Measurements from ENCODE around the gene TPK1. TPM values are rescaled to one million over a fixed set of nuclear protein-coding genes. Genes with fewer than 3 reads are reported as not detected.

The TPK1 gene
- total and polyA plus RNA-seq, 2 of the 8 experiments (the other 6 are each of a cell fraction or from before 2014, with no cell fraction given), result 1.9 to 2.7 TPM

DNA sequence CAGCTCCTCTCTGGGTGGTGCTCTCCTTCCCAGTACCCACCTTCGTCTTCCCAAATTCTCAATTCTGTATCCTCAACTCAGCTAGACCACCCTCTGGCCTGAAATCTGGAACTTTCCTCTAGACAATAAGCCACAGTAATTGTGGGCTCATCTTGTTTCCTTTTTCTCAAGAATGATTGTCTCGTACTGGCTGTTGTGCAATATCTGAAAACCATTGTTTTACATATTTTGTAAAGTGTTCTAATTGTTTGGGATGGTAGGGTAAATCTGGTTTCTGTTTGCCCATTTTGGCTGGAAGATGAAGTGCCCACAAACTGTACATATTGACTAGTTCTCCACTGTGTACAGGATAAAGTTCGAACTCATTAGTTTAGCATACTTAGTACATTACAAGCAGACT, 421.0 kb downstream of the TPK1 start:
- Histone ChIP-seq H4K8ac (ENCODE audit: extremely low read depth, insufficient read depth, low read length) (no peak overlapping the region), H3K4me1 (replicated peaks in 1 of 4; ENCODE audit: control insufficient read depth in 3 of 4, insufficient read depth in 4 of 4, low read length in 3 of 4) (no peaks in the 10 kb centered on the region), H3K4ac (replicated peaks; ENCODE audit: insufficient read length, low read depth, low read length) (no peak overlapping the region), H4K20me1 (replicated peaks in 1 of 2; ENCODE audit: control insufficient read depth in 1 of 2, insufficient read depth in 2 of 2, low read length in 2 of 2) (no peaks in the 10 kb centered on the region), H3K9ac (replicated peaks in 1 of 4; ENCODE audit: extremely low read depth in 1 of 4, low read depth in 3 of 4, low read length in 3 of 4) (no peak overlapping the region), H2BK12ac (ENCODE audit: low read depth, low read length) (no peak overlapping the region), H3K14ac (ENCODE audit: insufficient read length) (no peak overlapping the region), H2AK5ac (ENCODE audit: low read depth, low read length) (no peak overlapping the region), H3K18ac (ENCODE audit: extremely low read depth, low read length) (no peak overlapping the region), H3K79me2 (ENCODE audit: control insufficient read depth in 1 of 2, insufficient read depth in 2 of 2, low read length in 2 of 2) (no peaks in the 10 kb centered on the region), H2BK20ac (ENCODE audit: low read length) (no peak overlapping the region), H3K56ac (replicated peaks; ENCODE audit: insufficient read length, low read depth, low read length) (no peak overlapping the region), H3K9me3 (ENCODE audit: insufficient read depth in 2 of 2, low read depth in 1 of 2, low read length in 1 of 2) (peaks cover 4 to 7% of the 10 kb centered on the region in 2 experiments; a peak in 3 of 4 replicates), H3K23ac (ENCODE audit: insufficient read length) (no peak overlapping the region), H2AFZ (ENCODE audit: low read length) (no peak overlapping the region), H4K5ac (ENCODE audit: insufficient read length, low read depth, low read length) (no peak overlapping the region), H4K91ac (replicated peaks; ENCODE audit: insufficient read length, low read length) (no peak overlapping the region), H3K4me3 (ENCODE audit: extremely low read depth in 1 of 4, insufficient read depth in 2 of 4, low read depth in 3 of 4, low read length in 4 of 4) (no peak overlapping the region), H3K27me3 (replicated peaks in 1 of 4; ENCODE audit: control insufficient read depth in 3 of 4, extremely low read depth in 1 of 4, insufficient read depth in 3 of 4, low read length in 3 of 4) (no peaks in the 10 kb centered on the region), H3K27ac (ENCODE audit: low read depth, low read length) (no peak overlapping the region), H3K79me1 (ENCODE audit: low read depth, low read length) (no peaks in the 10 kb centered on the region), H2BK15ac (ENCODE audit: low read length) (no peak overlapping the region), H3K23me2 (ENCODE audit: low read depth, low read length) (no peaks in the 10 kb centered on the region), H3K36me3 (ENCODE audit: control insufficient read depth in 2 of 4, insufficient read depth in 4 of 4, low read length in 3 of 4) (peaks cover 0 to 5% (median 0%) of the 10 kb centered on the region in 4 experiments; a peak in 2 of 8 replicates), H2BK5ac (ENCODE audit: low read depth, low read length) (no peak overlapping the region), H2BK120ac (replicated peaks; ENCODE audit: low read depth, low read length) (no peak overlapping the region), H3K4me2 (ENCODE audit: insufficient read depth in 1 of 2, low read depth in 2 of 2, low read length in 2 of 2) (no peak overlapping the region)
- DNase-seq (ENCODE audit: low read depth in 1 of 2, low spot score in 2 of 2), result no peak
- WGBS, 2 experiments (ENCODE audit: extremely low coverage in 1 of 2, insufficient coverage in 1 of 2, insufficient read length in 1 of 2, insufficient replicate concordance in 2 of 2, low coverage in 1 of 2, low lambda C conversion rate in 2 of 2, missing lambda C conversion rate in 1 of 2), result 73% methylated on average over 3 of the region's 3 CpGs; no CpG with 5 or more reads in 1 of the 2 experiments
- ChIA-PET POLR2A (ENCODE audit: partially characterized antibody) (no interaction called here), CTCF (ENCODE audit: partially characterized antibody) (interaction anchor here (3.0 kb wide), 1 partner anchor 23 kb away, joined by 12 read pairs; no protein-coding TSS in a partner anchor)
- no peak for FAIRE-seq
- TF ChIP-seq RXRA (IDR thresholded peaks at IDR 0.05; ENCODE audit: insufficient read depth, low read depth, low read length) (no peak), CEBPB (IDR thresholded peaks at IDR 0.05; ENCODE audit: low read depth, low read length) (peak; percentile 25; the same call in 1 of the 2 replicates), TCF12 (IDR thresholded peaks at IDR 0.05; ENCODE audit: low read depth, low read length) (no peak)

All from H1 (cell line).